ENCODE data around the gene ZNF415. TPM values are rescaled to one million over a fixed set of nuclear protein-coding genes. Genes with fewer than 3 reads are reported as not detected.
A peak's percentile ranks its signal among the peaks of the same experiment; 100 is the strongest.
"Not testable (repeated sequence)": the region's sequence is repeated elsewhere in the genome, so short reads cannot be mapped to it uniquely, and the experiment has no call there.

Gene ZNF415
- total and polyA plus RNA-seq, 7 donors = 3.9 to 9.2 (median 7.6) TPM

DNA sequence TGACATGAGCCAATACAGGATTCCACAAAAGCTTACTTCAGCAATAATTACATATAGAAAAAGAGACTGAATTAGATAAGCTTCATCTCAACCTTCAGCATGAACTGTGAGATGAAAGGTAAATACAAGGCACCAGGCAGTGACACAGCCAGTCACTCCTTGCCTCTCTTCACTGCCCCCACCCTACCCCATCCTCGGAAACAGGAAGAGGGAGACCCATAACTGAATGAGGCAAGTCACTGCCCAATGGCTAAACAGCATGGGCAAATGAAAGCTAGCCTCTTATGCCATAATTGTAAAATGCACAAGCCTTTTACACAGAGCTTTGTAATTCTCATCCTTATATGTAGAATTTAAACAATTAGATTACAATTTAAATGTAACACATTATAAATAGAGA, 31.2 kb downstream of the ZNF415 start:
- Histone ChIP-seq H3K27ac (no peak overlapping the region), H3K4me1 (peaks cover 17% of the 10 kb centered on the region), H3K27me3 (ENCODE audit: insufficient read depth in 3 of 3, low read length in 2 of 3) (no peaks in the 10 kb centered on the region), H3K9me3 (no peaks in the 10 kb centered on the region), H3K4me3 (peak overlapping the region; percentile 93), H3K36me3 (ENCODE audit: insufficient read depth in 1 of 2, low read depth in 1 of 2) (peaks cover 0 to 17% of the 10 kb centered on the region in 2 donors)
- TF ChIP-seq, protein P1, sequence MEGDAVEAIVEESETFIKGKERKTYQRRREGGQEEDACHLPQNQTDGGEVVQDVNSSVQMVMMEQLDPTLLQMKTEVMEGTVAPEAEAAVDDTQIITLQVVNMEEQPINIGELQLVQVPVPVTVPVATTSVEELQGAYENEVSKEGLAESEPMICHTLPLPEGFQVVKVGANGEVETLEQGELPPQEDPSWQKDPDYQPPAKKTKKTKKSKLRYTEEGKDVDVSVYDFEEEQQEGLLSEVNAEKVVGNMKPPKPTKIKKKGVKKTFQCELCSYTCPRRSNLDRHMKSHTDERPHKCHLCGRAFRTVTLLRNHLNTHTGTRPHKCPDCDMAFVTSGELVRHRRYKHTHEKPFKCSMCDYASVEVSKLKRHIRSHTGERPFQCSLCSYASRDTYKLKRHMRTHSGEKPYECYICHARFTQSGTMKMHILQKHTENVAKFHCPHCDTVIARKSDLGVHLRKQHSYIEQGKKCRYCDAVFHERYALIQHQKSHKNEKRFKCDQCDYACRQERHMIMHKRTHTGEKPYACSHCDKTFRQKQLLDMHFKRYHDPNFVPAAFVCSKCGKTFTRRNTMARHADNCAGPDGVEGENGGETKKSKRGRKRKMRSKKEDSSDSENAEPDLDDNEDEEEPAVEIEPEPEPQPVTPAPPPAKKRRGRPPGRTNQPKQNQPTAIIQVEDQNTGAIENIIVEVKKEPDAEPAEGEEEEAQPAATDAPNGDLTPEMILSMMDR (IDR thresholded peaks at IDR 0.05) = no peak
- DNase-seq (no peak), ATAC-seq (no peak)
- 0 to 28% (median 17%) methylated on average over 1 of the region's 1 CpG for WGBS, 3 donors
- intact Hi-C loops (cut with DNase I) = loop anchor here in 1 of 2 donors (5.0 to 10.0 kb wide), 2 partner anchors 56 to 293 kb away; partner anchors contain the start of genes ZNF347 and ZNF765

DNA sequence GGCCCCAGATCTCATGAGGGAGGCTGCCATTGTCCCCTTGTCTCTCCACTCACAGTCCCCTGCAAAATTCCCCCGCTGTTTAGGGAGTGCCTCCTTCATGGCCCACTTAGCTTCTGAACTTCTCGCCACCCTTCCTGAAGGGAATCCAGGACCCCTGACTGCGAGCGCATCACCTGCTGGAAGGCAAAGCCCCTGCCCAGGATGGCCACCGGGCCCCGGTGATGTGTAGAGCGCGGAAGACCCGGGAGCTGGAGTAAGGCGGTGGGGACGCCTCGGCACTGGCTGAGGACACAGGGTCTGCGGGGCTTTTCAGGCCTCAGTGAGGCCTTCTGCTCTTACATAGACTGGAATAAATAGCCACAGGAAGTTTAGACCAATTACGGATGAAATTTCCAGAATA, 34.1 kb downstream of the ZNF415 start:
- H3K4me3 ChIP-seq; H3K9me3 ChIP-seq; H3K27me3 ChIP-seq (ENCODE audit: insufficient read depth in 3 of 3, low read length in 2 of 3); H3K27ac ChIP-seq; DNase-seq; ATAC-seq: not testable (repeated sequence)
- peaks cover 0 to 29% of the 10 kb centered on the region in 2 donors for H3K36me3 ChIP-seq (ENCODE audit: insufficient read depth in 1 of 2, low read depth in 1 of 2)
- WGBS, 3 donors = 90 to 94% (median 93%) methylated on average over 14 of the region's 14 CpGs
- intact Hi-C loops (cut with DNase I) = loop anchor here in 1 of 2 donors (2.0 kb wide), 1 partner anchor 28 kb away; no protein-coding TSS in a partner anchor
- peaks cover 13% of the 10 kb centered on the region for H3K4me1 ChIP-seq

DNA sequence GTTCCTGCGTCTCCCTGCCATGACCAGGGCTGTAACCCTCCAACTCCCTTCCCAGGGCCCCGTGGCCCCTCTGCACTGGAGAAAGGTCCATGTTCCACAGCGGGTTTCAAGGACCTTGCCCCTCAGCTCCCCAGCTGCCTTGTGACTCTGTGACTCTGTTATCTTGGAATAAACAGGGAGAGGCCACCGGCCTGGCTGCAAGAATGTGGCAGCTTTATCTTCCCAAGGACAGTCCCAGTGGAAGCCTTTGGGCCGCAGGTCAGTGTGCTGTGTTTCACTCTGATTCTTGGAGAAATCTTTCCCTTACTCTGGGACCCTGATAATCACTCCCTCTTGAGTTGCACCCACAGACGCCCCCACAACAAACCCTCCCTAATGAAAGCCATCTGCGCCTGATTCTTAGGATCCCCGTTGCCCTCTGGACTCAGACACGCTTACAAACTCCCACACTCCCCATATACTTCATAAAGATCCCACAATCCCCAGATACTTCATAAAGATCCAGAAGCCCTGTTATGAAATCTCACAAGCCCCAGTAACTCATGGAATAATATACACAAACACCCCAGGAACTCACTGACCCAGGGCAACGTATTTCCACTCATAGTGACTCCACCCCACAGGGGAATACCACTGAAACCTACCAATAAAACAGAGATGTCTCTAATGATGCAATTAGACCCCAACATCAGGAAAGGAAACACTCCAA, 35.6 kb downstream of the ZNF415 start:
- H3K4me3 ChIP-seq; H3K27me3 ChIP-seq (ENCODE audit: insufficient read depth in 3 of 3, low read length in 2 of 3); H3K4me1 ChIP-seq; H3K27ac ChIP-seq; ATAC-seq; H3K9me3 ChIP-seq; intact Hi-C loops (cut with DNase I); DNase-seq: not testable (repeated sequence)
- 81 to 88% (median 85%) methylated on average over 3 to 4 of the region's 10 CpGs for WGBS, 3 donors
- peaks cover 0 to 37% of the 10 kb centered on the region in 2 donors for H3K36me3 ChIP-seq (ENCODE audit: insufficient read depth in 1 of 2, low read depth in 1 of 2)

DNA sequence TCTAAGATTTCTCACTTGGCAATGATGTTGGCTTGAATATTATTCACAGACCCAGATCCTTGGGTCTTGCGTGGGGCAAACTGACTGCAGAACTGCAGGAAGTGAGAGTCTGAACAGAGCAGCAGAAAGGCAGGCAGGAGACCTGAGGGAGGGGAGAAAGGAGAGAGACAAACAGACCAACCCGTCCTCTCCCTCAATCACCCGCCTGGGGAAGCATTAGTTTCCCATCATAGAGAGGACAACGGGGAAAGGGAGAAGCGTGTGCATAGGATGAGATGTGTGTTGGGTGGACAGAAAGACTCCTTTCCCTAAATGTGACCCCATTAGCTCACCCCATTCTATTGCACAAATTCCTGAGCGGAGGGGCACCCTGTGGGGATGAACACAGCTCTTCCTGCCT, 36.1 kb downstream of the ZNF415 start:
- H3K4me3 ChIP-seq; ATAC-seq; H3K4me1 ChIP-seq; H3K27ac ChIP-seq; DNase-seq; H3K27me3 ChIP-seq (ENCODE audit: insufficient read depth in 3 of 3, low read length in 2 of 3); H3K9me3 ChIP-seq; intact Hi-C loops (cut with DNase I): not testable (repeated sequence)
- peaks cover 0 to 39% of the 10 kb centered on the region in 2 donors for H3K36me3 ChIP-seq (ENCODE audit: insufficient read depth in 1 of 2, low read depth in 1 of 2)
- 38 to 73% (median 58%) methylated on average over 3 to 4 of the region's 6 CpGs for WGBS, 3 donors

DNA sequence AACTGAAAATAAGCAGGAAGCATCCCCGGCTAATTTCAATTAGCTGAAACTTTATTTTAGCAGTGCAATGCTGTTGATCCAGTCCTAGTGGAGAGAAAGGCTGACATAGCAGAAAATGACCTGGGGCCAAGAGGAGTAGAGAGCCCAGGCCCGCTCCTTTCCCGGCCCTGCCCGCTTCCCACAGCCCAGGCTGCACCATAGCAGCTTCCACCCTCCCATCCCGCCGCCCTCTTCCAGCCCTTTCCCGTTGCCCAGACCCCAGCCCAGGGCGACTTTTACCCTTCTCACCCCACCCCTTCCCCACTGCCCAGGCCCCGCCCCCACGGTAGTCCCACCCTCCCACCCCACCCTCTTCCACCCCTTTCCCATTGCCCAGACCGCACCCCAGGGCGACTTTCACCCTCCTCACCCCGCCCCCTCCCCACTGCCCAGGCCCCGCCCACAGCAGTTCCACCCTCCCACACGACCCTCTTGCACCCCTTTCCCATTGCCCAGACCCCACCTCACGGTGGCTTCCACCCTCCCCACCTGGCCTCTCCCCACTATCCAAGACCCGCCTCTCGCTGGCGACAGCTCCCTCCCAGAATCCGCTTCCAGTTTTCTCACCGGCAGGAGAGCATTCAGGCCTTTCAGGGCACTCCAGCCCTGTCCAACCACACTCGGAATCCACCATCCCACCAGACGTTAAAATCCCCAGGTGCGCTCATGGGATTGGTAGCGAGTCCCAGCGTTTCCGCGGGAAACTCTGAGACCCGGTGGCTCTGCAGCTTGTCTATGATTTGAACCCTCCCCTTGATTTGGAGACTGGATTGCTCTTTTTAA, 37.7 kb downstream of the ZNF415 start:
- Histone ChIP-seq H3K36me3 (ENCODE audit: insufficient read depth in 1 of 2, low read depth in 1 of 2) (peaks cover 0 to 55% of the 10 kb centered on the region in 2 donors), H3K27me3 (ENCODE audit: insufficient read depth in 3 of 3, low read length in 2 of 3) (no peaks in the 10 kb centered on the region), H3K9me3 (no peaks in the 10 kb centered on the region), H3K4me1 (no peaks in the 10 kb centered on the region), H3K27ac (no peak overlapping the region), H3K4me3 (no peak overlapping the region)
- DNase-seq = no peak
- intact Hi-C loops (cut with DNase I) = no loop called here
- TF ChIP-seq, protein P1 (IDR thresholded peaks at IDR 0.05) = no peak
- ATAC-seq = no peak
- 69 to 72% (median 71%) methylated on average over 29 of the region's 29 CpGs for WGBS, 3 donors

DNA sequence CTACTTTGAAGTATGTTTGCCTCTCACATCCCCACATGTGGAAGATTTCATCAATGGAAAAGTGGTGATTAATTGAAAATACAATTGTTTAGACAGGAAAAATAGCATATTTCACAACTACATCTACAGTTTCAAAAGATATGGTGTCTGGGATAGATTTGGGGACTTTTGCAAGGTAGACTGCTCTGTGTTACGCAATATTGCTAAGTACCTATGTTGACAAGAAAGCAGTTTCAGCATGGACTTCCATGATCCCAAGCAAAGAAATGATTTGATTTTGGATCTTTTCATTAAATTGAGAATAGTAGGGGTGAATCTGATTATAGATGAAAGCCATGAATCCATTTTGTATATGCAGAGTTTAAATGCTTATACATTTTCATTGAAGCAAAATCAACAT, 40.0 kb downstream of the ZNF415 start:
- 8 to 100% (median 70%) methylated on average over 1 of the region's 1 CpG for WGBS, 3 donors
- DNase-seq (no peak), ATAC-seq (no peak)
- TF ChIP-seq, protein P1 (IDR thresholded peaks at IDR 0.05) = no peak
- Histone ChIP-seq H3K27me3 (ENCODE audit: insufficient read depth in 3 of 3, low read length in 2 of 3) (no peaks in the 10 kb centered on the region), H3K36me3 (ENCODE audit: insufficient read depth in 1 of 2, low read depth in 1 of 2) (peaks cover 3 to 61% of the 10 kb centered on the region in 2 donors), H3K9me3 (no peaks in the 10 kb centered on the region), H3K4me1 (no peaks in the 10 kb centered on the region), H3K4me3 (no peak overlapping the region), H3K27ac (no peak overlapping the region)
- intact Hi-C loops (cut with DNase I) = no loop called here
